C4-2B (cell line): ENCODE results near the gene RITA1.

Source experiments
- H3K27ac ChIP-seq: fragments of 450-650 bp; 2 replicates; pipeline ENCODE4 v1.5.1; 2017
- CTCF ChIP-seq: fragments of 450-650 bp; conservative IDR thresholded peaks from 2 replicates; pipeline ENCODE4 v1.5.1; 2017; ENCODE audit warnings: mild to moderate bottlenecking
- ZFX ChIP-seq: fragments of 450-650 bp; IDR thresholded peaks from 2 replicates; pipeline ENCODE4 v1.6.1; 2017

Gene RITA1

GRCh38 chr12:113155646-113156045 lies 29.9 kb upstream of the RITA1 start:
- TF ChIP-seq CTCF, result no peak
- no peak for TF ChIP-seq ZFX
- H3K27ac ChIP-seq, result no peak overlapping the region

- H3K27ac ChIP-seq, result no peak overlapping the region
- TF ChIP-seq ZFX, result no peak
Observed at GRCh38 chr12:113157218-113157859, 28.2 kb upstream of the RITA1 start.

- no peak for TF ChIP-seq CTCF
- no peak for TF ChIP-seq ZFX
- H3K27ac ChIP-seq, result no peak overlapping the region
Observed at GRCh38 chr12:113158439-113159203, 26.9 kb upstream of the RITA1 start.

GRCh38 chr12:113159937-113160336 lies 25.6 kb upstream of the RITA1 start:
- no peak for TF ChIP-seq ZFX
- no peak for TF ChIP-seq CTCF
- no peak overlapping the region for H3K27ac ChIP-seq

GRCh38 chr12:113161415-113162016 lies 24.0 kb upstream of the RITA1 start:
- H3K27ac ChIP-seq, result no peak overlapping the region
- no peak for TF ChIP-seq CTCF
- no peak for TF ChIP-seq ZFX

GRCh38 chr12:113162102-113163029 lies 23.2 kb upstream of the RITA1 start:
- H3K27ac ChIP-seq, result no peak overlapping the region

More at GRCh38 chr12:113162102-113163029, 23.2 kb upstream of the RITA1 start:
- TF ChIP-seq CTCF (no peak), ZFX (no peak)
